ENCODE results near the gene AP4E1.
"Not testable (repeated sequence)": the region's sequence is repeated elsewhere in the genome, so short reads cannot be mapped to it uniquely, and the experiment has no call there.

The AP4E1 gene

DNA sequence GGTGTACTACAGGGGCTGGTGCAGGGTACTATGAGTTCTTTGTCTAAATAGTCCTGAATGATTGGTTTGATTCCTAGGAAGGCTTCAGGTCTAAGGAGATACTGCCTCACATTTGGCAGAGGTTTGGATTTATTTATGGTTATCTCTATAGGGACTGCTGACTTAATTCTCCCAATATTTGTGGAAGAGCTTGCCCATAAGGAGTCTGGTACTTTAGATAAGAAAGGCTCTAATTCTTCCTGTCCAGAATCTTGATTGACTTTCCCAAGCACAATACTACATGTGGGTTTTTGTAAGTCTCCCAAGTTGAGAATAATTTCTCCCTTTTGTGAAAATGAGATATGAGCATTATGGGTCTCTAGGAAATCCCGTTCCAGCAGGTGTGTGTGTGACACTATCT, 36.7 kb upstream of the AP4E1 start:
- Histone ChIP-seq H3K27ac (no peak overlapping the region), H3K36me3 (no peaks in the 10 kb centered on the region), H3K27me3 (no peaks in the 10 kb centered on the region), H3K4me1 (peaks cover 0 to 3% (median 0%) of the 10 kb centered on the region in 4 donors), H3K9me3 (no peaks in the 10 kb centered on the region), H3K4me3 (no peak overlapping the region)
- intact Hi-C loops (cut with DNase I; ENCODE audit: low total_unique reads): no loop called here
- TF ChIP-seq, protein P1, sequence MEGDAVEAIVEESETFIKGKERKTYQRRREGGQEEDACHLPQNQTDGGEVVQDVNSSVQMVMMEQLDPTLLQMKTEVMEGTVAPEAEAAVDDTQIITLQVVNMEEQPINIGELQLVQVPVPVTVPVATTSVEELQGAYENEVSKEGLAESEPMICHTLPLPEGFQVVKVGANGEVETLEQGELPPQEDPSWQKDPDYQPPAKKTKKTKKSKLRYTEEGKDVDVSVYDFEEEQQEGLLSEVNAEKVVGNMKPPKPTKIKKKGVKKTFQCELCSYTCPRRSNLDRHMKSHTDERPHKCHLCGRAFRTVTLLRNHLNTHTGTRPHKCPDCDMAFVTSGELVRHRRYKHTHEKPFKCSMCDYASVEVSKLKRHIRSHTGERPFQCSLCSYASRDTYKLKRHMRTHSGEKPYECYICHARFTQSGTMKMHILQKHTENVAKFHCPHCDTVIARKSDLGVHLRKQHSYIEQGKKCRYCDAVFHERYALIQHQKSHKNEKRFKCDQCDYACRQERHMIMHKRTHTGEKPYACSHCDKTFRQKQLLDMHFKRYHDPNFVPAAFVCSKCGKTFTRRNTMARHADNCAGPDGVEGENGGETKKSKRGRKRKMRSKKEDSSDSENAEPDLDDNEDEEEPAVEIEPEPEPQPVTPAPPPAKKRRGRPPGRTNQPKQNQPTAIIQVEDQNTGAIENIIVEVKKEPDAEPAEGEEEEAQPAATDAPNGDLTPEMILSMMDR (IDR thresholded peaks at IDR 0.05): no peak
- no peak for DNase-seq

DNA sequence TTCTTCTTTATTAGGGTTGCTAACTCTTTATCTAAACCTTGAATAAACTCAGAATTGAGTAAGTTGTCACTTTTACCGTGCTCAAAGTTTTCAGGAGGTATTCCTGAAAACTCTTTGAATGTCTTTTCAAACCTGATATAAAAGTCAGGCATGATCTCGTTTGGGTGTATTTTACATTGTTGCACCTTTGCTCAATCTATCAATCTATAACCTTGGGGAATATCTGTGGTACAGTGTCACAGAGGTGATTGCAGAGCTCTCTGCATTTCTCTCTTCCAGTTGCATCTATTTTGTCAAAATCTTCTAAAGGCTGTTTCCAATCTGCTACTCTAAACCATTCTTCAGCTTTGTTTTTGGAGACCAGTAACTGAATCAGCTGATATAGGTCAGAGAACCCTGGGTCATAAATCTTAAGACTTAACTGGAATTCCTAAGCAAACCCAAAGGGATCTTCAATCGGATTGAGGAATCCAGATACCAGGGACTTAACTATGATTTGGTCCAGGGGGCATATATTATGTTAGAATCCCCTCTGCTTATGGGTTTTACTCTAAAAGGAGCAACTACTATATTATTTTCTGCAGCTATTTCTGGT, 35.6 kb upstream of the AP4E1 start:
- intact Hi-C loops (cut with DNase I; ENCODE audit: low total_unique reads): no loop called here
- H3K9me3 ChIP-seq: no peaks in the 10 kb centered on the region
- peaks cover 0 to 6% (median 0%) of the 10 kb centered on the region in 4 donors for H3K4me1 ChIP-seq
- no peaks in the 10 kb centered on the region for H3K27me3 ChIP-seq
- no peak overlapping the region for H3K27ac ChIP-seq
- no peak overlapping the region for H3K4me3 ChIP-seq
- DNase-seq: no peak
- TF ChIP-seq, protein P1 (IDR thresholded peaks at IDR 0.05): no peak
- no peaks in the 10 kb centered on the region for H3K36me3 ChIP-seq

DNA sequence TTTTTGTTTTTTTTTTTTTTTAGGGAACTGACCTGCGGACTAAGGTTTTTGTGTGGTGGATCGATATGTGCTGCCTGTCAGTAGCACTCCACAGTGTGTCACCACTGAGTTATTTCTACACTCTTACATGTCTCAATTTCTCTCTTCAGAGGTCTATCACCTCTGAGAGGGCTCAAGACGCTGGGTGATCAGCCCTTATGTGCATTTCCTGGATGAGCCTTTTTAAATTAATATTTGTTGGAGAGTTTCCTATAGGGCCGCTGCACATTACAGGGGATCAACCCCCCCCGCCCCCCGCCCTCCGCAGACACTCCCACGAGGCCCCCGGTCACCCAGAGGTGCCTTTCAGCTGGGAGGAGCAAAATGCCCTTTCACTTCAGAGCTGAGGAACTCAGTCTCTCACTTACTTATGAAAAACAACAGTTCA, 34.5 kb upstream of the AP4E1 start:
- H3K27ac ChIP-seq: no peak overlapping the region
- TF ChIP-seq, protein P1 (IDR thresholded peaks at IDR 0.05): no peak
- intact Hi-C loops (cut with DNase I; ENCODE audit: low total_unique reads): no loop called here
- peaks cover 0 to 6% (median 0%) of the 10 kb centered on the region in 4 donors for H3K4me1 ChIP-seq
- no peaks in the 10 kb centered on the region for H3K27me3 ChIP-seq
- H3K36me3 ChIP-seq: no peaks in the 10 kb centered on the region
- no peak for DNase-seq
- H3K4me3 ChIP-seq: no peak overlapping the region
- no peaks in the 10 kb centered on the region for H3K9me3 ChIP-seq

DNA sequence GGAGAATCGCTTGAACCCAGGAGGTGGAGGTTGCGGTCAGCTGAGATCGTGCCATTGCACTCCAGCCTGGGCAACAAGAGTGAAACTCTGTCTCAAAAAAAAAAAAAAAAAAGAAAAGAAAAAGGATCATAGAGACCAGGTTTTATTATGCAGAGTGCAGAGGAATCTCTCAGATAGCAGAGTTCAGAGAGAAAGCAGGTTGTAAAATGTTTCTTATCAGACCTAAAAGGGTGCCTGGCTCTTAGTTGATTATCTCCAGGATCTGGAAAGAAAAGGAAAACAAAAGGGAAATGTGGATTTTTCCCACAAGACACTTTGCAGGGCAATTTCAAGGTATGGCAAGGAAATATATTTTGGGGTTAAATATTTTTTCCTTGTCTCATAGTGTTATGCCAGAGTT, 33.2 kb upstream of the AP4E1 start:
- H3K9me3 ChIP-seq; DNase-seq; intact Hi-C loops (cut with DNase I; ENCODE audit: low total_unique reads); H3K27ac ChIP-seq; H3K36me3 ChIP-seq; H3K4me3 ChIP-seq; H3K27me3 ChIP-seq; H3K4me1 ChIP-seq: not testable (repeated sequence)

DNA sequence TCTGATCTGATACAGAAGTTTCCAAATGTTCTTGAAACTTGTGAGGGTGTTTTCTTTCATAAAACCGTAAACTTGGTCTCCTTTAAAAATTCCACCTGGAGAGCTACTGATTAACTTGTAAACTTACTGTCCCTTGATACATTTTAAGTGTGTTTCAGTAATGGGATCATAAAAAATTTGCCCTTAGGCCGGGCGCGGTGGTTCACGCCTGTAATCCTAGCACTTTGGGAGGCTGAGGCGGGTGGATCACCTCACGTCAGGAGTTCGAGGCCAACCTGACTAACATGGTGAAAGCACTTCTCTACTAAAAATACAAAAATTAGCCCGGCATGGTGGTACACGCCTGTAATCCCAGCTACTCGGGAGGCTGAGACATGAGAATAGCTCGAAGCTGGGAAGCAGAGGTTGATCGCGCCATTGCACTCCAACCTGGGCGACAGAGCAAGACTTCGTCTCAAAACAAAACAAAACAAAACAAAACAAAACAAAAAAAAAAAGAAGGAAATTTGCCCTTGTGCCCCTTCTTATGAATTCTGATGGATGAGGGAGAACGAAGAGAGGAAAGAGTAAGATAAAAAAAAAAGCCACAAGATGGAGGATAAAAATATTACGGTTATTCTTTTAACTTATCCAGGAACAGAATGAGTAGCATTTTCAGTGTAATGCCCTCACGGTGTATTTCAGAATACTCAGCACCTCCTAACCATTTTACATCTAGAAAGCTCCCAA, 32.1 kb upstream of the AP4E1 start:
- H3K4me1 ChIP-seq: peaks cover 0 to 6% (median 2%) of the 10 kb centered on the region in 4 donors
- intact Hi-C loops (cut with DNase I; ENCODE audit: low total_unique reads): loop anchor here (2.0 kb wide), 1 partner anchor 202 kb away; no protein-coding TSS in a partner anchor
- no peaks in the 10 kb centered on the region for H3K36me3 ChIP-seq
- peak overlapping the region; percentile 27 to 40 for H3K4me3 ChIP-seq
- H3K27me3 ChIP-seq: no peaks in the 10 kb centered on the region
- H3K9me3 ChIP-seq: no peaks in the 10 kb centered on the region
- TF ChIP-seq, protein P1 (IDR thresholded peaks at IDR 0.05): no peak
- DNase-seq: no peak
- peak overlapping the region; percentile 4 to 30 for H3K27ac ChIP-seq

DNA sequence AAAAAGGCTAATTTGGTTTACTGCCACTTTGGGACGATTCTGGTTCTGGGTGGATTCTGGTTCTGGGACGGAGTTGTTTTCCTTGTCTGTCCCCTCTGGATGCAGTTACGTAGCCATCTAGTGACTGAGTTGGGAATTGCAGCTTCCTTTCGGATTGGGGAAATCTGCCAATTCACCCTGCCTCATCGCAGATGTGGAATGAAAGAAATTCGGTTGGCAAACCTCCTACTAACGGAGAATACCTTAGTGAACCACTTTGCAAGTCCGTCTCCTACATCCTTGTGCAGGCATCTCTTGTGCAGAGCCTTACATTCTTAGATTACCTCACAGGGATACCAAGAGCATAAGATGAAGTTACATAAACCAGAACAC, 31.5 kb upstream of the AP4E1 start:
- peak; percentile 72 to 74 for DNase-seq

More for the DNA sequence above, 31.5 kb upstream of the AP4E1 start:
- no peaks in the 10 kb centered on the region for H3K36me3 ChIP-seq
- intact Hi-C loops (cut with DNase I; ENCODE audit: low total_unique reads): loop anchor here (2.0 kb wide), 1 partner anchor 202 kb away; no protein-coding TSS in a partner anchor
- H3K9me3 ChIP-seq: no peaks in the 10 kb centered on the region
- H3K4me3 ChIP-seq: peak overlapping the region; percentile 27 to 40
- TF ChIP-seq, protein P1 (IDR thresholded peaks at IDR 0.05): peak; percentile 91 to 95
- peaks cover 0 to 6% (median 2%) of the 10 kb centered on the region in 4 donors for H3K4me1 ChIP-seq
- peak overlapping the region; percentile 4 to 30 for H3K27ac ChIP-seq
- H3K27me3 ChIP-seq: no peaks in the 10 kb centered on the region

Measured in tibial artery (tissue), 4 donors.